Osteoblast (primary cell): ENCODE measurements around the gene RBM38. TPM values are rescaled to one million over a fixed set of nuclear protein-coding genes. Genes with fewer than 3 reads are reported as not detected.

ENCODE experiments used
- DNase-seq: peaks from one replicate; pipeline ENCODE4 v3.0.0; 2011; ENCODE audit warnings: low spot score, mixed read lengths; ENCODE audit not compliant: insufficient read length; ENCODE audit errors: missing footprints
- H2AFZ ChIP-seq: 2 replicates; pipeline ENCODE4 v1.6.0; 2011; ENCODE audit warnings: mild to moderate bottlenecking, low read length
- H3K27ac ChIP-seq: 2 replicates; pipeline ENCODE4 v1.5.1; 2011; ENCODE audit warnings: mild to moderate bottlenecking, low read depth, low read length, moderate library complexity
- H3K27me3 ChIP-seq: 2 replicates; pipeline ENCODE4 v1.6.0; 2012; ENCODE audit warnings: mild to moderate bottlenecking, control low read depth, inconsistent platforms, low read length, moderate library complexity; ENCODE audit not compliant: insufficient read depth
- H3K36me3 ChIP-seq: 2 replicates; pipeline ENCODE4 v1.5.1; 2011; ENCODE audit warnings: mild to moderate bottlenecking, low read length, control low read depth, moderate library complexity; ENCODE audit not compliant: insufficient read depth
- H3K4me1 ChIP-seq: 2 replicates; pipeline ENCODE4 v1.5.1; 2011; ENCODE audit warnings: mild to moderate bottlenecking, low read length, control low read depth, moderate library complexity; ENCODE audit not compliant: insufficient read depth
- H3K4me2 ChIP-seq: 2 replicates; pipeline ENCODE4 v1.6.0; 2011; ENCODE audit warnings: mild to moderate bottlenecking, low read length; ENCODE audit not compliant: insufficient read depth
- H3K4me3 ChIP-seq: fragments of 200-600 bp; sonication (generic); 3 replicates; pipeline ENCODE4 v1.5.1; 2012; ENCODE audit warnings: mild to moderate bottlenecking, low read length, inconsistent platforms; ENCODE audit not compliant: insufficient read depth
- H3K79me2 ChIP-seq: 2 replicates; pipeline ENCODE4 v1.6.0; 2012; ENCODE audit warnings: mild to moderate bottlenecking, low read length, control low read depth, inconsistent platforms; ENCODE audit not compliant: insufficient read depth
- H3K9me3 ChIP-seq: 2 replicates; pipeline ENCODE4 v1.5.1; 2011; ENCODE audit warnings: low read depth, low read length, control low read depth
- H4K20me1 ChIP-seq: 2 replicates; pipeline ENCODE4 v1.6.0; 2012; ENCODE audit warnings: mild to moderate bottlenecking, low read length, control low read depth; ENCODE audit not compliant: insufficient read depth
- total RNA-seq: library from RNA; depleted of rRNA; stranded (reverse); fragments of >200 nt; gene quantifications from 2 replicates; pipeline ENCODE4 v1.2.3, GENCODE V29; 2012
- TF ChIP-seq, protein P1 (sequence below): IDR thresholded peaks from 2 replicates; pipeline ENCODE4 v1.5.1; 2011; ENCODE audit warnings: mild to moderate bottlenecking, low read depth, low read length, moderate library complexity; ENCODE audit errors: extremely low read depth

RBM38 gene
- total RNA-seq, 1 donor: 2.9 TPM

DNA sequence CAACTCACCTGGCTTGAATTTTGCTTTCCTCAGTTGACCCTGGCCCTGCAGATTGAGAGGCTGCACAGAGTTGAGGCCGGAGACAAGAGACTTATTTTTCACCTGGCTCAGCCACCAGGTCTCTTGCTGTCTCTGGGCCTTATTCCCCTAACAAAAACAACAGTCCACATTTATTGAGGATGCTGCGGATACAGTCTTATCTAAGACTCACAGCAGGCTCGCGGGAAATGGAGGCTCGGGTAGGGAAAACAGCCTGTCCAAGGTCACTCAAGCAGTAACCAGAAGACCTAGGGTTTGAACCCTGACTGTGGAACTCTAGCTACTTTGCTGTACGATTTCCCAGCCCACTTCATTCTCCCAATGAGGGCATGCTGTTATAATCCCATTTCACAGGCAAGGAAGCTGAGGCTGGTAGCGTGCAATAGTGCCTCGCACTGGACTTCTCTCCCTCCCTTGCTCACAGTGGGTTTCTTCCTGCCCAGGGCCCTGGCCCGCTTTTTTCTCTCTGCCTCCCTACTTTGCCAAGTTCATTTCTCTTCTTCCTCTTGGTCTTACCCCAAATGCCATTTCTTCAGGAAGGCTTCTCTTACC lies 57.7 kb downstream of the RBM38 start:
- H3K4me1 ChIP-seq: no peaks in the 10 kb centered on the region
- H3K79me2 ChIP-seq: no peaks in the 10 kb centered on the region
- TF ChIP-seq, protein P1, sequence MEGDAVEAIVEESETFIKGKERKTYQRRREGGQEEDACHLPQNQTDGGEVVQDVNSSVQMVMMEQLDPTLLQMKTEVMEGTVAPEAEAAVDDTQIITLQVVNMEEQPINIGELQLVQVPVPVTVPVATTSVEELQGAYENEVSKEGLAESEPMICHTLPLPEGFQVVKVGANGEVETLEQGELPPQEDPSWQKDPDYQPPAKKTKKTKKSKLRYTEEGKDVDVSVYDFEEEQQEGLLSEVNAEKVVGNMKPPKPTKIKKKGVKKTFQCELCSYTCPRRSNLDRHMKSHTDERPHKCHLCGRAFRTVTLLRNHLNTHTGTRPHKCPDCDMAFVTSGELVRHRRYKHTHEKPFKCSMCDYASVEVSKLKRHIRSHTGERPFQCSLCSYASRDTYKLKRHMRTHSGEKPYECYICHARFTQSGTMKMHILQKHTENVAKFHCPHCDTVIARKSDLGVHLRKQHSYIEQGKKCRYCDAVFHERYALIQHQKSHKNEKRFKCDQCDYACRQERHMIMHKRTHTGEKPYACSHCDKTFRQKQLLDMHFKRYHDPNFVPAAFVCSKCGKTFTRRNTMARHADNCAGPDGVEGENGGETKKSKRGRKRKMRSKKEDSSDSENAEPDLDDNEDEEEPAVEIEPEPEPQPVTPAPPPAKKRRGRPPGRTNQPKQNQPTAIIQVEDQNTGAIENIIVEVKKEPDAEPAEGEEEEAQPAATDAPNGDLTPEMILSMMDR: no peak
- peaks cover 11% of the 10 kb centered on the region for H3K9me3 ChIP-seq
- no peaks in the 10 kb centered on the region for H3K36me3 ChIP-seq
- H3K27me3 ChIP-seq: peaks cover 10% of the 10 kb centered on the region
- no peak overlapping the region for H2AFZ ChIP-seq
- no peak overlapping the region for H3K27ac ChIP-seq
- H3K4me2 ChIP-seq: no peak overlapping the region
- H3K4me3 ChIP-seq: no peak overlapping the region
- DNase-seq: no peak
- no peaks in the 10 kb centered on the region for H4K20me1 ChIP-seq

DNA sequence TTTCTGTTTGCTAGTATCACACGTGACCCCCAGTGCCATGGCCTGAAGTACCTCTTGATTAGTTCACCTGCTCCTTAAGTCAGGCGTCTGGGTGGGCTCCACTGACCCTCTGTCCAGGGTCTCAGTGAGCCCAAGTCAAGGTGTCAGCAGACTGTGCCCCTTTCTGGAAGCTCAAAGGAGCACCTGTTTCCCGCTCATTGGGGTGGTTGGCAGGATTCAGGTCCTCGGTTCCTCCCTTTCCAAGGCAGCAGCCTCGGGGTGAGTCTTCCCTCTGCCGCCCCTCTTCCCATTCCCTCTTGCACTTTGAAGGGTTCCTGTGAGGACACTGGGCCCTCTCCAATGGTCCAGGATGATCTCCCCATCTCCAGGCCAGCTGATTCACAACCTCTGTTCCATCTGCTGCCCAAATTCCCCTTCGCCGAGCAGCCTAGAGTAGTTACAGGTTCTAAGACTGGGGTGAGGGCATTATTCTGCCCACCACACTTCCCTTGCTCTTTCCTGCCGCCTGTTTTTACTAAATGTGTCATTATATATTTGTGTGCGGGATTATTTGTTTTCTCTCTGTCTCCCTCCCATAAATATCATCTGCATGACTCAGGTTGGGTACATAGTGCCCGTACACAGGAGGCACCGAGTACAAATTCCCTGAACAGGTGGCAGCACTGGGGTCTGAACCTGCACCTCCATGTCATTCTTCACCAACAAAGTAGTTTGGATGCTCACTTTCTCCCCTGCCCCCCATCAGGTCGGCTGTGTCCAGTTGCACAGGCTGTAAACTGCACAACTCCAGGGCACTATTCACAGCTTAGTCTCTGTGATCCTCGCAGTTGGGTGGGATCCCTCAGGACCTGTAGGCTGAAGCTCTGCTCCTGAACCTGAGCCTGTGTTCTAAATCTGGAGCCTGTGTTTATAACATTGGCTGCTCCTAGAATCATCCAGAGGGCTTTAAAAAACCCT lies 58.5 kb downstream of the RBM38 start:
- Histone ChIP-seq H2AFZ (no peak overlapping the region), H3K27me3 (peaks cover 10% of the 10 kb centered on the region), H3K79me2 (no peaks in the 10 kb centered on the region), H3K4me3 (no peak overlapping the region), H3K9me3 (peaks cover 11% of the 10 kb centered on the region), H3K4me2 (no peak overlapping the region), H3K4me1 (no peaks in the 10 kb centered on the region), H4K20me1 (no peaks in the 10 kb centered on the region), H3K27ac (no peak overlapping the region), H3K36me3 (no peaks in the 10 kb centered on the region)
- TF ChIP-seq, protein P1: no peak
- no peak for DNase-seq

DNA sequence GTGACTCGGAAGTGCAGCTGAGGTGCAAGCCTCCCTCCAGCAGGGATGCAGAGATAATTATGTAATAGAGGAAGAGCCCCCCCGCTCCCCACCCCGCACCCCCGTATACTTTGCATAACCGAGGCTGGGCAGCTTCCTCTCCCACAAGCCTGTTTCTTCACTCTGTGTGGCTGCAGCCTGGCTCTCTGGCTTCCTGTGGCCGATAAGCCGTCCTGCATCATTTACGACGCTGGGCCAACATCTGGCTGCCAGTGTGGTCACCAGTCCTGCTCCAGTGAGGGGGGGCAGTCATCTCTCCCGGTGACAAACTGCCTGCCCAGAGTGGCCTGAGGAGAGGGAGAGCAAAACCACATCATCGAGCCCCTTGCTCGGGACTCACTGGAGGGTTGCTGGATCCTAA lies 59.2 kb downstream of the RBM38 start:
- Histone ChIP-seq H2AFZ (no peak overlapping the region), H4K20me1 (no peaks in the 10 kb centered on the region), H3K79me2 (no peaks in the 10 kb centered on the region), H3K4me3 (no peak overlapping the region), H3K4me2 (no peak overlapping the region), H3K36me3 (no peaks in the 10 kb centered on the region), H3K4me1 (no peaks in the 10 kb centered on the region), H3K9me3 (peaks cover 11% of the 10 kb centered on the region), H3K27ac (no peak overlapping the region), H3K27me3 (peaks cover 10% of the 10 kb centered on the region)
- DNase-seq: peak; percentile 87
- TF ChIP-seq, protein P1: no peak

DNA sequence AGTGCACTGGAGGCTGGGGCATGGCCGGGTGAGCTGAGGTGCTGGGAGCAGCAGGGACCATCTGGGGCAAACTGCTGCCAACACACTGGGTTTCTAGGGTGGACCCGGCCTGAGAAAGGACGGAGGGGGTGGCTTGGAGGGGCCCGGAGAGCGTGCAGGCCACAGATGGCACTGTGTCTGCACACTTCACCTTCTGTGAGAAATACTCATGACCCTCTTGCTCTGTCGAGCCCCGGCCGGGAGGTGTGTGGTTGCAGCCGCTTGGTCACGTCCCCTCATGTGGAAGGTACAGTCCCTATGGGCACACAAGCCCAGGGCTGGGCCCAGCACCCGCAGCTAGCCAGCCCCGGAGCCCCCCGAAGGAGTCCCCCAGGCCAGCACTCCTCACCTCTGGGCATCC lies 59.7 kb downstream of the RBM38 start:
- H3K27me3 ChIP-seq: peaks cover 10% of the 10 kb centered on the region
- TF ChIP-seq, protein P1: no peak
- H3K4me1 ChIP-seq: no peaks in the 10 kb centered on the region
- no peaks in the 10 kb centered on the region for H3K36me3 ChIP-seq
- no peak overlapping the region for H3K4me2 ChIP-seq
- no peak for DNase-seq
- no peaks in the 10 kb centered on the region for H3K79me2 ChIP-seq
- H3K4me3 ChIP-seq: no peak overlapping the region
- H4K20me1 ChIP-seq: no peaks in the 10 kb centered on the region
- no peak overlapping the region for H3K27ac ChIP-seq
- peaks cover 8% of the 10 kb centered on the region for H3K9me3 ChIP-seq
- H2AFZ ChIP-seq: no peak overlapping the region
